Measurements from ENCODE around the gene RUNX2. TPM values are rescaled to one million over a fixed set of nuclear protein-coding genes. Genes with fewer than 3 reads are reported as not detected.

RUNX2 gene
- total RNA-seq, 1 donor from 2014 or later, result not detected

GRCh38 chr6:45630314-45630713, 302.2 kb downstream of the RUNX2 start:
- H3K36me3 Mint-ChIP-seq (ENCODE audit: unreplicated experiment), result no peaks in the 10 kb centered on the region
- no peaks in the 10 kb centered on the region for H3K4me1 Mint-ChIP-seq (ENCODE audit: low read depth, unreplicated experiment)
- peaks cover 3% of the 10 kb centered on the region for H3K27me3 Mint-ChIP-seq (ENCODE audit: unreplicated experiment)
- no peak overlapping the region for H3K4me3 Mint-ChIP-seq (ENCODE audit: unreplicated experiment)
- H3K27ac Mint-ChIP-seq (ENCODE audit: unreplicated experiment), result no peak overlapping the region
- no peak for DNase-seq
- no peaks in the 10 kb centered on the region for H3K9me3 Mint-ChIP-seq (ENCODE audit: unreplicated experiment)
- TF ChIP-seq CTCF (IDR thresholded peaks at IDR 0.05; ENCODE audit: partially characterized antibody, unreplicated experiment), result no peak

- H3K36me3 Mint-ChIP-seq (ENCODE audit: unreplicated experiment), result no peaks in the 10 kb centered on the region
- no peaks in the 10 kb centered on the region for H3K4me1 Mint-ChIP-seq (ENCODE audit: low read depth, unreplicated experiment)
- TF ChIP-seq CTCF (IDR thresholded peaks at IDR 0.05; ENCODE audit: partially characterized antibody, unreplicated experiment), result no peak
- no peaks in the 10 kb centered on the region for H3K9me3 Mint-ChIP-seq (ENCODE audit: unreplicated experiment)
- no peak overlapping the region for H3K27ac Mint-ChIP-seq (ENCODE audit: unreplicated experiment)
- no peak for DNase-seq
- H3K27me3 Mint-ChIP-seq (ENCODE audit: unreplicated experiment), result peaks cover 3% of the 10 kb centered on the region
- no peak overlapping the region for H3K4me3 Mint-ChIP-seq (ENCODE audit: unreplicated experiment)
Observed at GRCh38 chr6:45630801-45631200, 302.7 kb downstream of the RUNX2 start.

GRCh38 chr6:45631396-45631795, 303.3 kb downstream of the RUNX2 start:
- Mint-ChIP-seq H3K27ac (ENCODE audit: unreplicated experiment) (no peak overlapping the region), H3K4me1 (ENCODE audit: low read depth, unreplicated experiment) (no peaks in the 10 kb centered on the region), H3K27me3 (ENCODE audit: unreplicated experiment) (peaks cover 3% of the 10 kb centered on the region), H3K36me3 (ENCODE audit: unreplicated experiment) (no peaks in the 10 kb centered on the region), H3K9me3 (ENCODE audit: unreplicated experiment) (no peaks in the 10 kb centered on the region), H3K4me3 (ENCODE audit: unreplicated experiment) (no peak overlapping the region)
- DNase-seq, result no peak
- no peak for TF ChIP-seq CTCF (IDR thresholded peaks at IDR 0.05; ENCODE audit: partially characterized antibody, unreplicated experiment)

- Mint-ChIP-seq H3K27me3 (ENCODE audit: unreplicated experiment) (peaks cover 3% of the 10 kb centered on the region), H3K4me3 (ENCODE audit: unreplicated experiment) (no peak overlapping the region), H3K36me3 (ENCODE audit: unreplicated experiment) (no peaks in the 10 kb centered on the region), H3K4me1 (ENCODE audit: low read depth, unreplicated experiment) (no peaks in the 10 kb centered on the region), H3K9me3 (ENCODE audit: unreplicated experiment) (no peaks in the 10 kb centered on the region), H3K27ac (ENCODE audit: unreplicated experiment) (no peak overlapping the region)
- no peak for DNase-seq
- TF ChIP-seq CTCF (IDR thresholded peaks at IDR 0.05; ENCODE audit: partially characterized antibody, unreplicated experiment), result no peak
Observed at GRCh38 chr6:45633272-45633908, 305.3 kb downstream of the RUNX2 start.

- Mint-ChIP-seq H3K4me1 (ENCODE audit: low read depth, unreplicated experiment) (no peaks in the 10 kb centered on the region), H3K36me3 (ENCODE audit: unreplicated experiment) (no peaks in the 10 kb centered on the region), H3K27ac (ENCODE audit: unreplicated experiment) (no peak overlapping the region), H3K9me3 (ENCODE audit: unreplicated experiment) (no peaks in the 10 kb centered on the region), H3K4me3 (ENCODE audit: unreplicated experiment) (no peak overlapping the region), H3K27me3 (ENCODE audit: unreplicated experiment) (peaks cover 3% of the 10 kb centered on the region)
- DNase-seq, result no peak
- TF ChIP-seq CTCF (IDR thresholded peaks at IDR 0.05; ENCODE audit: partially characterized antibody, unreplicated experiment), result no peak
Observed at GRCh38 chr6:45634231-45634630, 306.1 kb downstream of the RUNX2 start.
